Body of pancreas (tissue), 4 donors: ENCODE data around the gene PHYKPL. TPM values are rescaled to one million over a fixed set of nuclear protein-coding genes. Genes with fewer than 3 reads are reported as not detected.
A peak's percentile ranks its signal among the peaks of the same experiment; 100 is the strongest.

Source experiments
- ATAC-seq: fragments of 150-250 bp; one replicate; pipeline ENCODE4 v1.9.1; 2016
- DNase-seq, 4 donors: peaks; one replicate each; pipeline ENCODE4 v3.0.0-alpha.2; 2019
- H3K27ac ChIP-seq, 4 donors: fragments of 200-600 bp; sonication (generic); 1 replicate in 3 of 4; 2 replicates in 1 of 4; pipeline versions ENCODE4 v1.5.1 to v1.6.1; 2016 to 2019; ENCODE audit warnings: mild to moderate bottlenecking in 1 of 4, mixed read lengths in 1 of 4, moderate library complexity in 1 of 4
- H3K27me3 ChIP-seq, 2 donors: fragments of 200-600 bp; sonication (generic); one replicate each; pipeline ENCODE4 v1.6.0; 2016; ENCODE audit warnings: mild to moderate bottlenecking in 1 of 2
- H3K36me3 ChIP-seq, 2 donors: fragments of 200-600 bp; sonication (generic); replicated peaks in 1 of 2; 2 replicates each; pipeline ENCODE4 v1.5.1; 2016; ENCODE audit warnings: low read depth in 2 of 2; ENCODE audit not compliant: insufficient read depth in 1 of 2
- H3K4me1 ChIP-seq: fragments of 200-600 bp; sonication (generic); one replicate; pipeline ENCODE4 v1.6.0; 2016
- H3K4me3 ChIP-seq, 2 donors: fragments of 200-600 bp; sonication (generic); 1 replicate in 1 of 2; 2 replicates in 1 of 2; pipeline ENCODE4 v1.5.1; 2016 to 2019
- H3K9me3 ChIP-seq, 3 donors: fragments of 200-600 bp; sonication (generic); 1 replicate in 2 of 3; 2 replicates in 1 of 3; pipeline ENCODE4 v1.5.1; 2016
- CTCF ChIP-seq, 7 experiments: fragments of 450-650 bp in 4 of 7; fragments of 200-600 bp in 3 of 7; sonication (generic) in 3 of 7; IDR thresholded peaks; one replicate each; pipeline ENCODE4 v1.5.1; 2016 to 2019; ENCODE audit warnings: antibody characterized with exemption in 7 of 7
- POLR2A ChIP-seq, 3 donors: fragments of 450-650 bp; IDR thresholded peaks; one replicate each; pipeline ENCODE4 v1.6.1; 2016; ENCODE audit warnings: antibody characterized with exemption in 3 of 3, mild to moderate bottlenecking in 2 of 3
- WGBS, 2 donors: methylation state at CpG; one replicate each; pipeline ENCODE4 v1.1.5; 2017; 5-methylcytosine and 5-hydroxymethylcytosine counted together
- intact Hi-C: fragments of 100-400 bp; cut with DNase I; formaldehyde crosslinking; loops from one replicate; pipeline ENCODE4 v1.15.1; 2023
- total RNA-seq, 2 donors: library from RNA; depleted of rRNA; stranded (reverse); fragments of >200 nt; gene quantifications; one replicate each; pipeline ENCODE4 v1.1.0, GENCODE V29; 2016

Gene PHYKPL
- total RNA-seq, 2 donors from 2014 or later: 47.0 to 76.5 TPM

- intact Hi-C loops: no loop called here
- WGBS, 2 donors: 24 to 25% methylated on average over 9 to 12 of the region's 12 CpGs
- Histone ChIP-seq H3K27me3 (no peaks in the 10 kb centered on the region), H3K36me3 (no peaks in the 10 kb centered on the region), H3K27ac (no peak overlapping the region), H3K9me3 (no peaks in the 10 kb centered on the region), H3K4me3 (no peak overlapping the region), H3K4me1 (peaks cover 45% of the 10 kb centered on the region)
- TF ChIP-seq CTCF (IDR thresholded peaks at IDR 0.05) (peak; percentile 36 to 57 (median 48)), POLR2A (IDR thresholded peaks at IDR 0.05) (no peak)
- DNase-seq: peak; percentile 63 to 80 (median 70)
- ATAC-seq: no peak
Measured at GRCh38 chr5:178234750-178235587, 2.4 kb upstream of the PHYKPL start.

- H3K9me3 ChIP-seq: no peaks in the 10 kb centered on the region
- intact Hi-C loops: no loop called here
- TF ChIP-seq POLR2A (IDR thresholded peaks at IDR 0.05) (no peak), CTCF (IDR thresholded peaks at IDR 0.05) (no peak)
- no peaks in the 10 kb centered on the region for H3K27me3 ChIP-seq
- DNase-seq (no peak), ATAC-seq (no peak)
- H3K27ac ChIP-seq: no peak overlapping the region
- no peaks in the 10 kb centered on the region for H3K36me3 ChIP-seq
- H3K4me3 ChIP-seq: no peak overlapping the region
- H3K4me1 ChIP-seq: peaks cover 52% of the 10 kb centered on the region
- 73 to 81% methylated on average over 6 to 7 of the region's 7 CpGs for WGBS, 2 donors
Measured at GRCh38 chr5:178234121-178234749, 1.6 kb upstream of the PHYKPL start.

GRCh38 chr5:178232920-178233429 is 373 bp upstream of the PHYKPL start:
- Histone ChIP-seq H3K36me3 (peaks cover 0 to 2% of the 10 kb centered on the region in 2 donors), H3K9me3 (no peaks in the 10 kb centered on the region), H3K4me3 (peak overlapping the region in 1 of 2 donors; percentile 55), H3K27ac (peak overlapping the region; percentile 78 to 94 (median 90)), H3K27me3 (no peaks in the 10 kb centered on the region), H3K4me1 (peaks cover 51% of the 10 kb centered on the region)
- TF ChIP-seq CTCF (IDR thresholded peaks at IDR 0.05) (no peak), POLR2A (IDR thresholded peaks at IDR 0.05) (no peak)
- no peak for ATAC-seq
- no peak for DNase-seq
- WGBS, 2 donors: 67 to 74% methylated on average over 6 to 11 of the region's 11 CpGs
- intact Hi-C loops: no loop called here

- intact Hi-C loops: no loop called here
- WGBS, 2 donors: 19 to 23% methylated on average over 15 to 21 of the region's 21 CpGs
- DNase-seq (no peak), ATAC-seq (no peak)
- Histone ChIP-seq H3K27ac (peak overlapping the region; percentile 78 to 94 (median 90)), H3K9me3 (no peaks in the 10 kb centered on the region), H3K4me1 (peaks cover 38% of the 10 kb centered on the region), H3K27me3 (no peaks in the 10 kb centered on the region), H3K4me3 (peak overlapping the region; percentile 55 to 64), H3K36me3 (peaks cover 0 to 7% of the 10 kb centered on the region in 2 donors)
- no peak for TF ChIP-seq POLR2A (IDR thresholded peaks at IDR 0.05)
- TF ChIP-seq CTCF (IDR thresholded peaks at IDR 0.05): no peak
Measured at GRCh38 chr5:178231539-178232123, 971 bp downstream of the PHYKPL start.
